SK-N-MC (cell line): Measurements from ENCODE around the gene RHOBTB1.

ENCODE experiments used
- EZH2 ChIP-seq: fragments of 200-600 bp; sonication (generic); IDR thresholded peaks from one replicate; pipeline ENCODE4 v1.6.1; 2017; ENCODE audit warnings: antibody characterized with exemption
- POLR2AphosphoS5 ChIP-seq: IDR thresholded peaks from 2 replicates; pipeline ENCODE4 v1.6.1; 2012; ENCODE audit warnings: mild to moderate bottlenecking, low read depth, low read length, borderline replicate concordance

DNA sequence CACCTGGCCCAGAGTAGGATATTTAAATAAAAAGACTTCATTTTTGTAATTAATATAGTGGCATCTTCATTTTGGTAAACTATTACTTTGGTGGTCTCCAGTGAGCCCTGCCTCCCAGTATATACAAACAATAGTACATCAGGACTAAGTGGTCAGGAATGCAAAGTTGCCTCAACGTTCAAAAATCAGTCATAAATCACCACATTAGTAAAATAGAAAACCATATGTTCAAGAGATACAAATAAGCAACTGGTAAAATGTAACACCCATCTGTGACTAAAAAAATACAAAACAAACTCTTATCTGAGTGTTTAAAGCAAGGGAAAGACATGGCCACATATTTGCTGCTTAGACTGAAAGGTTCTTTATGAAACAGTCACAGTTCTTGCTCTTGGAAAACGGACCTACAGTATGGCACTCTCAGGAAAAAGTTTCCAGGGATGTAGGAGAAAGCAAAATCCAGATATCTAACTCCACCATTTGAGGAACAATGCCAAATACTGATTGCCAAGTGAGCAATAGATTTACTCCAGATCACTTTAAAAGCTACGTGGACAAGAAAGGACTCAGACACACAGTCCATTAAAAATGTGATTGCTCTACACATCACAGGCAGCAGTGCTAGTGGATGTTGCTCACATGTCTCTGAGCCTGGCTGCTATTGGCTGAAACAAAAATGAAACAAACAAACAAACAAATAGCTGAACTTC, 15.1 kb upstream of the RHOBTB1 start:
- no peak for TF ChIP-seq POLR2AphosphoS5
- TF ChIP-seq EZH2, result no peak
